ENCODE measurements around the gene NEBL. TPM values are rescaled to one million over a fixed set of nuclear protein-coding genes. Genes with fewer than 3 reads are reported as not detected.

Gene NEBL
- total RNA-seq, 1 donor from 2014 or later: 2.0 TPM

GRCh38 chr10:20839141-20839540, 58.0 kb downstream of the NEBL start:
- Mint-ChIP-seq H3K4me3 (ENCODE audit: unreplicated experiment) (no peak overlapping the region), H3K27me3 (ENCODE audit: low read depth) (peaks cover 2% of the 10 kb centered on the region), H3K36me3 (ENCODE audit: low read depth) (peaks cover 9% of the 10 kb centered on the region), H3K4me1 (ENCODE audit: low read depth) (peaks cover 5% of the 10 kb centered on the region), H3K9me3 (ENCODE audit: low read depth) (peaks cover 18% of the 10 kb centered on the region), H3K27ac (ENCODE audit: unreplicated experiment) (no peak overlapping the region)
- TF ChIP-seq CTCF (IDR thresholded peaks at IDR 0.05): no peak
- no peak for DNase-seq (ENCODE audit: low spot score)

DNA sequence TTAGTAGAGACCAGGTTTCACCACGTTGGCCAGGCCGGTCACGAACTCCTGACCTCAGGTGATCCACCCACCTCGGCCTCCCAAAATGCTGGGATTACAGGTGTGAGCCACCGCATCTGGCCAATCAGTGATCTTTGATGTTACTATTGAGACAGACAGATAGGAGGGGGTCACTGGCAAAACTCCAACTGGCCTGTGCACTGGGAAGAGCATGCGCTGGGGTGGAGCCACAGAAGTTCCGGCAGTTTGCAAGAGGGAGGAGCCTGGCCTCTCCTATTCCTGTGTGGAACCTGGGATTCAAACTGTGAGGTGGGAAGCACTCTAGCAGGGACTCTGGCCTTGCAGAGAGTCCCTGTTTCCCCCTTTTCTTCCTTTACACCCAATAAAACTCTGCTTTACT, 60.7 kb downstream of the NEBL start:
- Mint-ChIP-seq H3K4me3 (ENCODE audit: unreplicated experiment) (no peak overlapping the region), H3K27me3 (ENCODE audit: low read depth) (no peaks in the 10 kb centered on the region), H3K4me1 (ENCODE audit: low read depth) (peaks cover 5% of the 10 kb centered on the region), H3K9me3 (ENCODE audit: low read depth) (peaks cover 18% of the 10 kb centered on the region), H3K36me3 (ENCODE audit: low read depth) (peaks cover 9% of the 10 kb centered on the region), H3K27ac (ENCODE audit: unreplicated experiment) (no peak overlapping the region)
- DNase-seq (ENCODE audit: low spot score): no peak
- TF ChIP-seq CTCF (IDR thresholded peaks at IDR 0.05): no peak

- peaks cover 15% of the 10 kb centered on the region for H3K9me3 Mint-ChIP-seq (ENCODE audit: low read depth)
- H3K4me3 Mint-ChIP-seq (ENCODE audit: unreplicated experiment): no peak overlapping the region
- no peak for TF ChIP-seq CTCF (IDR thresholded peaks at IDR 0.05)
- no peaks in the 10 kb centered on the region for H3K4me1 Mint-ChIP-seq (ENCODE audit: low read depth)
- H3K36me3 Mint-ChIP-seq (ENCODE audit: low read depth): peaks cover 9% of the 10 kb centered on the region
- no peaks in the 10 kb centered on the region for H3K27me3 Mint-ChIP-seq (ENCODE audit: low read depth)
- no peak for DNase-seq (ENCODE audit: low spot score)
- H3K27ac Mint-ChIP-seq (ENCODE audit: unreplicated experiment): no peak overlapping the region
Observed at GRCh38 chr10:20835335-20835734, 61.8 kb downstream of the NEBL start.

- no peak for TF ChIP-seq CTCF (IDR thresholded peaks at IDR 0.05)
- Mint-ChIP-seq H3K9me3 (ENCODE audit: low read depth) (peaks cover 15% of the 10 kb centered on the region), H3K4me1 (ENCODE audit: low read depth) (no peaks in the 10 kb centered on the region), H3K27me3 (ENCODE audit: low read depth) (no peaks in the 10 kb centered on the region), H3K4me3 (ENCODE audit: unreplicated experiment) (no peak overlapping the region), H3K27ac (ENCODE audit: unreplicated experiment) (no peak overlapping the region), H3K36me3 (ENCODE audit: low read depth) (peaks cover 9% of the 10 kb centered on the region)
- no peak for DNase-seq (ENCODE audit: low spot score)
Observed at GRCh38 chr10:20834825-20835224, 62.3 kb downstream of the NEBL start.

GRCh38 chr10:20822825-20823224, 74.3 kb downstream of the NEBL start:
- Mint-ChIP-seq H3K27ac (ENCODE audit: unreplicated experiment) (no peak overlapping the region), H3K4me3 (ENCODE audit: unreplicated experiment) (no peak overlapping the region), H3K4me1 (ENCODE audit: low read depth) (peaks cover under 1% of the 10 kb centered on the region), H3K9me3 (ENCODE audit: low read depth) (no peaks in the 10 kb centered on the region), H3K27me3 (ENCODE audit: low read depth) (peaks cover 7% of the 10 kb centered on the region), H3K36me3 (ENCODE audit: low read depth) (no peaks in the 10 kb centered on the region)
- no peak for DNase-seq (ENCODE audit: low spot score)
- TF ChIP-seq CTCF (IDR thresholded peaks at IDR 0.05): no peak

All from chondrocyte (in vitro differentiated cells).